H1 (cell line): ENCODE results near the gene ABI1. TPM values are rescaled to one million over a fixed set of nuclear protein-coding genes. Genes with fewer than 3 reads are reported as not detected.

Experiments used
- CBX8 ChIP-seq: fragments of 300-800, 300-1000 bp; sonication (generic); IDR thresholded peaks from 2 replicates; pipeline ENCODE4 v1.7.1; 2016; ENCODE audit warnings: low read depth, low read length, borderline replicate concordance
- EP300 ChIP-seq, 2 experiments: IDR thresholded peaks; 1 replicate in 1 of 2; 2 replicates in 1 of 2; pipeline ENCODE4 v1.6.1; 2011 to 2012; ENCODE audit warnings: low read depth in 2 of 2, low read length in 2 of 2, mild to moderate bottlenecking in 2 of 2, borderline replicate concordance in 1 of 2, inconsistent platforms in 1 of 2, moderate library complexity in 1 of 2
- JUN ChIP-seq: IDR thresholded peaks from 2 replicates; pipeline ENCODE4 v1.6.1; 2011; ENCODE audit warnings: low read depth, mild to moderate bottlenecking, improper control_type of control experiment, low read length
- MAFK ChIP-seq: IDR thresholded peaks from 2 replicates; pipeline ENCODE4 v1.6.1; 2012; ENCODE audit warnings: low read depth, mild to moderate bottlenecking, improper control_type of control experiment, low read length
- NRF1 ChIP-seq: IDR thresholded peaks from 2 replicates; pipeline ENCODE4 v1.6.1; 2011; ENCODE audit warnings: mild to moderate bottlenecking, low read depth, low read length, improper control_type of control experiment
- polyA plus RNA-seq, 7 experiments: library from polyadenylated mRNA; depleted of rRNA in 3 of 7; stranded (reverse) in 5 of 7; unstranded in 2 of 7; fragments of >200 nt in 5 of 7; fragments of 200-250 nt in 2 of 7; gene quantifications; 1 replicate in 5 of 7; 2 replicates in 1 of 7; 4 replicates in 1 of 7; pipeline versions ENCODE4 v1.2.1 to v1.2.3, GENCODE V29; 2011 to 2013; ENCODE audit warnings: missing spikeins in 2 of 7, mixed read lengths in 2 of 7
- total RNA-seq: library from RNA; stranded (reverse); fragmentation: NEBNext Ultra II Directional; extraction: Animal tissue kit (Norgen Biotek cat#: 25700); gene quantifications from 2 replicates; pipeline ENCODE4 v1.2.1, GENCODE V29; 2021

The ABI1 gene
- total and polyA plus RNA-seq, 2 of the 8 experiments (the other 6 are each of a cell fraction or from before 2014, with no cell fraction given): 35.4 to 37.0 TPM

DNA sequence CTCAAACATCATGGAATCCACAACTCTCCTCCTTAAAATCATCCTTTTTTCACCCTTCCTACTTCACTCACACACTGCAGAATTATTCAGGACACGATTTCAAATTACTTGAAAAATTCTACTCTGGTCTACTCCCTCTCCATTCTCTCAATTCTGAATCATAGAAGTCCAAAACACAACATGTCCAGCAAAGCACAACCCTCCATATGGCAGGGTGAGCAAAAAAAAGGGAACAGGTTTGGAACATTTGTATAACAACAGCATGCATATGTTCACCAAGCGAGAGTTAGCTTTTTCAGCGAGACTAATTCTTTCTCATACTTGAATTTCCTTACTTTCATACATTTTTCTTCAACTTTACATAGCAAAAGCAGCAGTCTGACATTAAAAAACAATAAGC is 73.4 kb downstream of the ABI1 start (continued):
- no peak for TF ChIP-seq MAFK
- TF ChIP-seq NRF1: no peak
- no peak for TF ChIP-seq EP300 (IDR thresholded peaks at IDR 0.05; ENCODE audit: borderline replicate concordance in 1 of 2, low read depth in 2 of 2, low read length in 2 of 2)
- TF ChIP-seq JUN: no peak
- no peak for TF ChIP-seq CBX8
